Measurements from ENCODE around the gene PDE4D. TPM values are rescaled to one million over a fixed set of nuclear protein-coding genes. Genes with fewer than 3 reads are reported as not detected.

The PDE4D gene
- total and polyA plus RNA-seq, 2 donors (not counting 3 experiments of a cell fraction or from before 2014, with no cell fraction given): 34.5 to 51.2 TPM

GRCh38 chr5:59130431-59130830, 763.1 kb downstream of the PDE4D start:
- TF ChIP-seq, protein P1, sequence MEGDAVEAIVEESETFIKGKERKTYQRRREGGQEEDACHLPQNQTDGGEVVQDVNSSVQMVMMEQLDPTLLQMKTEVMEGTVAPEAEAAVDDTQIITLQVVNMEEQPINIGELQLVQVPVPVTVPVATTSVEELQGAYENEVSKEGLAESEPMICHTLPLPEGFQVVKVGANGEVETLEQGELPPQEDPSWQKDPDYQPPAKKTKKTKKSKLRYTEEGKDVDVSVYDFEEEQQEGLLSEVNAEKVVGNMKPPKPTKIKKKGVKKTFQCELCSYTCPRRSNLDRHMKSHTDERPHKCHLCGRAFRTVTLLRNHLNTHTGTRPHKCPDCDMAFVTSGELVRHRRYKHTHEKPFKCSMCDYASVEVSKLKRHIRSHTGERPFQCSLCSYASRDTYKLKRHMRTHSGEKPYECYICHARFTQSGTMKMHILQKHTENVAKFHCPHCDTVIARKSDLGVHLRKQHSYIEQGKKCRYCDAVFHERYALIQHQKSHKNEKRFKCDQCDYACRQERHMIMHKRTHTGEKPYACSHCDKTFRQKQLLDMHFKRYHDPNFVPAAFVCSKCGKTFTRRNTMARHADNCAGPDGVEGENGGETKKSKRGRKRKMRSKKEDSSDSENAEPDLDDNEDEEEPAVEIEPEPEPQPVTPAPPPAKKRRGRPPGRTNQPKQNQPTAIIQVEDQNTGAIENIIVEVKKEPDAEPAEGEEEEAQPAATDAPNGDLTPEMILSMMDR (IDR thresholded peaks at IDR 0.05; ENCODE audit: extremely low read depth in 1 of 2, insufficient read depth in 1 of 2, low read depth in 1 of 2, low read length in 2 of 2): no peak
- no peak for TF ChIP-seq MYC (IDR thresholded peaks at IDR 0.05; ENCODE audit: low read depth, low read length)
- no peak for TF ChIP-seq EZH2 (IDR thresholded peaks at IDR 0.05; ENCODE audit: borderline replicate concordance, low read depth, low read length, severe bottlenecking)
- TF ChIP-seq POLR2A (IDR thresholded peaks at IDR 0.05; ENCODE audit: low read depth, low read length): no peak
- no peak for TF ChIP-seq GATA2 (IDR thresholded peaks at IDR 0.05; ENCODE audit: insufficient read depth, insufficient read length, low read depth, low read length)
- no peaks in the 10 kb centered on the region for H3K79me2 ChIP-seq (ENCODE audit: control insufficient read depth, insufficient read depth, low read length)
- intact Hi-C loops (cut with micrococcal nuclease): no loop called here
- H2AFZ ChIP-seq (ENCODE audit: low read depth, low read length): no peak overlapping the region
- FAIRE-seq (no peak), DNase-seq (ENCODE audit: low read depth, low spot score) (no peak)
- H3K9me3 ChIP-seq (replicated peaks; ENCODE audit: control insufficient read depth, insufficient read depth, low read length): no peaks in the 10 kb centered on the region
- peaks cover 0 to 5% of the 10 kb centered on the region in 2 experiments for H3K27me3 ChIP-seq (ENCODE audit: control insufficient read depth in 2 of 2, insufficient read depth in 2 of 2, low read length in 2 of 2)
- no peak overlapping the region for H3K4me3 ChIP-seq (replicated peaks in 1 of 3; ENCODE audit: insufficient read depth in 1 of 3, low read depth in 1 of 3, low read length in 3 of 3)
- H3K9ac ChIP-seq (replicated peaks; ENCODE audit: extremely low read depth, insufficient read depth, low read length): no peak overlapping the region
- peaks cover 12% of the 10 kb centered on the region for H3K4me1 ChIP-seq (ENCODE audit: control insufficient read depth, extremely low read depth, insufficient read depth, low read length)
- dilution Hi-C loops (cut with MboI; ENCODE audit: extremely low pct_ligation_motif_present, low sequenced_read_pairs): no loop called here
- H3K36me3 ChIP-seq (ENCODE audit: control insufficient read depth in 2 of 2, extremely low read depth in 1 of 2, insufficient read depth in 2 of 2, low read length in 2 of 2): no peaks in the 10 kb centered on the region
- no peaks in the 10 kb centered on the region for H4K20me1 ChIP-seq (replicated peaks; ENCODE audit: control insufficient read depth, extremely low read depth, insufficient read depth, low read length)
- no TSS peak for BruUV-seq (replicated peaks)
- H3K4me2 ChIP-seq (ENCODE audit: insufficient read depth, low read length): no peak overlapping the region
- H3K9me1 ChIP-seq (replicated peaks; ENCODE audit: control insufficient read depth, extremely low read depth, insufficient read depth, low read length): no peaks in the 10 kb centered on the region
- no peak overlapping the region for H3K27ac ChIP-seq (ENCODE audit: insufficient read depth, low read depth, low read length)
- ChIA-PET POLR2A (no interaction called here), CTCF (interaction anchor here (0.6 to 1.9 kb wide), 2 partner anchors 12 to 257 kb away, joined by 3 to 6 read pairs; no protein-coding TSS in a partner anchor)

GRCh38 chr5:59128646-59129290, 764.8 kb downstream of the PDE4D start:
- no peak for DNase-seq (ENCODE audit: low read depth, low spot score)
- no peak overlapping the region for H2AFZ ChIP-seq (ENCODE audit: low read depth, low read length)
- H3K4me2 ChIP-seq (ENCODE audit: insufficient read depth, low read length): no peak overlapping the region
- H3K36me3 ChIP-seq (ENCODE audit: control insufficient read depth in 2 of 2, extremely low read depth in 1 of 2, insufficient read depth in 2 of 2, low read length in 2 of 2): no peaks in the 10 kb centered on the region
- H4K20me1 ChIP-seq (replicated peaks; ENCODE audit: control insufficient read depth, extremely low read depth, insufficient read depth, low read length): no peaks in the 10 kb centered on the region
- no peaks in the 10 kb centered on the region for H3K9me3 ChIP-seq (replicated peaks; ENCODE audit: control insufficient read depth, insufficient read depth, low read length)
- peaks cover 13% of the 10 kb centered on the region for H3K4me1 ChIP-seq (ENCODE audit: control insufficient read depth, extremely low read depth, insufficient read depth, low read length)
- no peak for FAIRE-seq
- H3K4me3 ChIP-seq (replicated peaks in 1 of 3; ENCODE audit: insufficient read depth in 1 of 3, low read depth in 1 of 3, low read length in 3 of 3): no peak overlapping the region
- H3K9ac ChIP-seq (replicated peaks; ENCODE audit: extremely low read depth, insufficient read depth, low read length): no peak overlapping the region
- no peaks in the 10 kb centered on the region for H3K79me2 ChIP-seq (ENCODE audit: control insufficient read depth, insufficient read depth, low read length)
- ChIA-PET CTCF (interaction anchor here (1.0 to 2.9 kb wide), 6 partner anchors 10 to 237 kb away, joined by 3 to 15 read pairs (median 5); no protein-coding TSS in a partner anchor), POLR2A (no interaction called here)
- dilution Hi-C loops (cut with MboI; ENCODE audit: extremely low pct_ligation_motif_present, low sequenced_read_pairs) (no loop called here), intact Hi-C loops (cut with micrococcal nuclease) (no loop called here)
- no peaks in the 10 kb centered on the region for H3K9me1 ChIP-seq (replicated peaks; ENCODE audit: control insufficient read depth, extremely low read depth, insufficient read depth, low read length)
- peaks cover 0 to 5% of the 10 kb centered on the region in 2 experiments for H3K27me3 ChIP-seq (ENCODE audit: control insufficient read depth in 2 of 2, insufficient read depth in 2 of 2, low read length in 2 of 2)
- H3K27ac ChIP-seq (ENCODE audit: insufficient read depth, low read depth, low read length): no peak overlapping the region
- TF ChIP-seq MAX (IDR thresholded peaks at IDR 0.05; ENCODE audit: insufficient read depth, insufficient read length) (no peak), GATA2 (IDR thresholded peaks at IDR 0.05; ENCODE audit: insufficient read depth, insufficient read length, low read depth, low read length) (no peak), EZH2 (IDR thresholded peaks at IDR 0.05; ENCODE audit: borderline replicate concordance, low read depth, low read length, severe bottlenecking) (no peak), POLR2AphosphoS5 (IDR thresholded peaks at IDR 0.05; ENCODE audit: insufficient read depth, low read depth, low read length) (no peak)
- BruUV-seq (replicated peaks): no TSS peak

All from endothelial cell of umbilical vein (primary cell).